PC-9 (cell line): Measurements from ENCODE around the gene TLE5.

Source experiments
- EZH2 ChIP-seq: fragments of 200-600 bp; sonication (generic); IDR thresholded peaks from 2 replicates; pipeline ENCODE4 v1.8.0; 2017; ENCODE audit warnings: antibody characterized with exemption, low read depth
- TF ChIP-seq, protein P1 (sequence below): fragments of 200-600 bp; sonication (generic); conservative IDR thresholded peaks from 2 replicates; pipeline ENCODE4 v1.6.1; 2017; ENCODE audit warnings: mixed run types, antibody characterized with exemption, mild to moderate bottlenecking, moderate library complexity

DNA sequence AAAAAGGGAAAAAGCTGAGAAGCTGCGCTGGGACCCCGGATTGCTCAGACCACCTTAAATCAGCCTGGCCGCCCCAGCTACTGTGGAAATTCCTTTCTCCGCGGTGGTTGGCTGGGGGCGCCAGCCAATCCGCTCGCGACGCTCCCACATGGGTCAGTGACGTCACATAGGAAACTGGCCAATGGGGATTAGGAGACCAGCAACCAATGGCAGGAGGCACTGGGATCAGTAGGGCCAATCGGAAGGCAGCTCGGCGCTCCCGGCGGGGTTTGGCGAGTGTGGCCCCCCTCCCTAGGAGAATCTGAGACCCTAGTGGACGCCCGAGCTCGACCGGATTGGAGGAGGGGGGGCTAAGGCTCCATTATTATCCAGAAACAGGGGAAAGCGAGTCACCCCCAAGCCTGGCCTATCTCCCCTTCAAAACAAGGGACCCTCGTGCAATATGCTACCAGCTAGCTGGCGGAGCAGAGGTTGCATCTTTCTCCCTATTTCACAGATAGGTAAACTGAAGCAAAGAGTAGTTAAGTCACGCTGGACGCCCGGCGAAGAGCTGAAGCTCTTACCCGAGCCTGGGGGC lies 26.7 kb downstream of the TLE5 start:
- TF ChIP-seq, protein P1, sequence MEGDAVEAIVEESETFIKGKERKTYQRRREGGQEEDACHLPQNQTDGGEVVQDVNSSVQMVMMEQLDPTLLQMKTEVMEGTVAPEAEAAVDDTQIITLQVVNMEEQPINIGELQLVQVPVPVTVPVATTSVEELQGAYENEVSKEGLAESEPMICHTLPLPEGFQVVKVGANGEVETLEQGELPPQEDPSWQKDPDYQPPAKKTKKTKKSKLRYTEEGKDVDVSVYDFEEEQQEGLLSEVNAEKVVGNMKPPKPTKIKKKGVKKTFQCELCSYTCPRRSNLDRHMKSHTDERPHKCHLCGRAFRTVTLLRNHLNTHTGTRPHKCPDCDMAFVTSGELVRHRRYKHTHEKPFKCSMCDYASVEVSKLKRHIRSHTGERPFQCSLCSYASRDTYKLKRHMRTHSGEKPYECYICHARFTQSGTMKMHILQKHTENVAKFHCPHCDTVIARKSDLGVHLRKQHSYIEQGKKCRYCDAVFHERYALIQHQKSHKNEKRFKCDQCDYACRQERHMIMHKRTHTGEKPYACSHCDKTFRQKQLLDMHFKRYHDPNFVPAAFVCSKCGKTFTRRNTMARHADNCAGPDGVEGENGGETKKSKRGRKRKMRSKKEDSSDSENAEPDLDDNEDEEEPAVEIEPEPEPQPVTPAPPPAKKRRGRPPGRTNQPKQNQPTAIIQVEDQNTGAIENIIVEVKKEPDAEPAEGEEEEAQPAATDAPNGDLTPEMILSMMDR: no peak
- TF ChIP-seq EZH2: no peak
